IPS-18a (cell line): ENCODE data around the gene CAPN2.
A peak's percentile ranks its signal among the peaks of the same experiment; 100 is the strongest.
"Not testable (repeated sequence)": the region's sequence is repeated elsewhere in the genome, so short reads cannot be mapped to it uniquely, and the experiment has no call there.

ENCODE experiments used
- H3K27ac ChIP-seq: one replicate; pipeline ENCODE4 v1.5.1; 2013; ENCODE audit warnings: low read length
- H3K27me3 ChIP-seq: one replicate; pipeline ENCODE4 v1.6.1; 2013; ENCODE audit warnings: mild to moderate bottlenecking, low read length; ENCODE audit not compliant: control insufficient read depth, insufficient read depth
- H3K36me3 ChIP-seq: one replicate; pipeline ENCODE4 v1.6.1; 2013; ENCODE audit warnings: low read depth, low read length; ENCODE audit not compliant: control insufficient read depth
- H3K4me1 ChIP-seq: one replicate; pipeline ENCODE4 v1.6.1; 2013; ENCODE audit warnings: low read depth, low read length; ENCODE audit not compliant: control insufficient read depth
- H3K4me3 ChIP-seq: one replicate; pipeline ENCODE4 v1.5.1; 2013; ENCODE audit warnings: low read length
- H3K9ac ChIP-seq: one replicate; pipeline ENCODE4 v1.6.1; 2013; ENCODE audit warnings: mild to moderate bottlenecking, low read length, moderate library complexity
- H3K9me3 ChIP-seq: one replicate; pipeline ENCODE4 v1.6.1; 2013; ENCODE audit warnings: low read depth, low read length; ENCODE audit not compliant: control insufficient read depth

CAPN2 gene

GRCh38 chr1:223736638-223737037 lies 24.3 kb downstream of the CAPN2 start:
- H3K36me3 ChIP-seq = not testable (repeated sequence)
- peaks cover 10% of the 10 kb centered on the region for H3K27me3 ChIP-seq

GRCh38 chr1:223737342-223737741 lies 25.0 kb downstream of the CAPN2 start:
- H3K27me3 ChIP-seq = peaks cover 3% of the 10 kb centered on the region
- H3K4me3 ChIP-seq = no peak overlapping the region
- H3K9me3 ChIP-seq = no peaks in the 10 kb centered on the region
- no peak overlapping the region for H3K9ac ChIP-seq
- H3K4me1 ChIP-seq = peaks cover 12% of the 10 kb centered on the region
- H3K27ac ChIP-seq = no peak overlapping the region
- H3K36me3 ChIP-seq = no peaks in the 10 kb centered on the region

More at GRCh38 chr1:223736638-223737037, 24.3 kb downstream of the CAPN2 start:
- H3K4me1 ChIP-seq = peaks cover 12% of the 10 kb centered on the region
- not testable (repeated sequence) for H3K9me3 ChIP-seq, H3K4me3 ChIP-seq, H3K27ac ChIP-seq, H3K9ac ChIP-seq

GRCh38 chr1:223738465-223739365 lies 26.4 kb downstream of the CAPN2 start:
- Histone ChIP-seq H3K4me1 (peaks cover 3% of the 10 kb centered on the region), H3K27me3 (no peaks in the 10 kb centered on the region), H3K36me3 (no peaks in the 10 kb centered on the region), H3K9ac (no peak overlapping the region), H3K27ac (no peak overlapping the region), H3K9me3 (no peaks in the 10 kb centered on the region), H3K4me3 (no peak overlapping the region)

GRCh38 chr1:223739366-223740037 lies 27.2 kb downstream of the CAPN2 start:
- Histone ChIP-seq H3K4me1 (no peaks in the 10 kb centered on the region), H3K36me3 (no peaks in the 10 kb centered on the region), H3K27ac (no peak overlapping the region), H3K27me3 (no peaks in the 10 kb centered on the region), H3K9ac (no peak overlapping the region), H3K9me3 (no peaks in the 10 kb centered on the region), H3K4me3 (no peak overlapping the region)

DNA sequence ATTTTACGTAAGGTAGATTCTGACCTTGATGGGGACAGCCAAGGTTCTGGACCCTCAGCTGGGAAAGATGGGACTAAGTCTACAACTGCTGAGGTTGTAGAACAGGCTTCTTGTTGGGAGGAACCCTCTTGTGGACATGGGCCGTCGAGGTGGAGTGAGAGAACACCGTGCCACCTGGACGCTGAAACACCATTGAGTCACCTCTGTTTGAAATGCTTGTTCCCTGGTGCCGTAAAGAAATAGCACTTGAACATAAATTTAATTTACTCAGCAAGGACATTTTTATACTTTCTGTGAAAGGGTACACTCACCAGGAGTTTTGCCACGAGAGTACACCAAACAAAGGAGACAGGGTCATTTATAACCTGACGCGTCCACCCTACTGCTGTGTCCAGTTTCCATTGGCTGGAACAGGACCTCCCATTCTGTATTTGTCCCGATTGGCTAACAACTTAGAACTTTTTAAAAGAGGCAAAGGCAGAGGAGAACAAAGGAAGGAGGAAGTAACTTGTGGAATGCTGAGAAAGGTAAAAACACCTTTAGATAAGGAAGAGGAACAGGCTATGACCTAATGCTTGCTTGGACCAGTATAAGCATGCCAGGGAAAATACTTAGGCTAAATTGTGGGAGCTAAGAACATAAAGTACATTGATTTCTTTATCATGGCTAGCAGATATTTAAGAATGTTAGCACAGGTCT lies 27.8 kb downstream of the CAPN2 start:
- not testable (repeated sequence) for H3K36me3 ChIP-seq, H3K4me3 ChIP-seq, H3K27me3 ChIP-seq, H3K27ac ChIP-seq, H3K9ac ChIP-seq, H3K9me3 ChIP-seq, H3K4me1 ChIP-seq

GRCh38 chr1:223741861-223742260 lies 29.5 kb downstream of the CAPN2 start:
- peaks cover under 1% of the 10 kb centered on the region for H3K27me3 ChIP-seq
- H3K36me3 ChIP-seq = no peaks in the 10 kb centered on the region
- no peaks in the 10 kb centered on the region for H3K9me3 ChIP-seq
- no peak overlapping the region for H3K27ac ChIP-seq
- no peak overlapping the region for H3K9ac ChIP-seq
- H3K4me1 ChIP-seq = no peaks in the 10 kb centered on the region
- H3K4me3 ChIP-seq = no peak overlapping the region

GRCh38 chr1:223742856-223743517 lies 30.6 kb downstream of the CAPN2 start:
- Histone ChIP-seq H3K27me3 (peaks cover 12% of the 10 kb centered on the region), H3K27ac (no peak overlapping the region)

GRCh38 chr1:223745731-223746130 lies 33.4 kb downstream of the CAPN2 start:
- Histone ChIP-seq H3K4me1 (no peaks in the 10 kb centered on the region), H3K36me3 (no peaks in the 10 kb centered on the region), H3K27ac (no peak overlapping the region), H3K27me3 (peaks cover 22% of the 10 kb centered on the region), H3K4me3 (no peak overlapping the region), H3K9me3 (no peaks in the 10 kb centered on the region), H3K9ac (no peak overlapping the region)

More at GRCh38 chr1:223742856-223743517, 30.6 kb downstream of the CAPN2 start:
- no peak overlapping the region for H3K9ac ChIP-seq
- H3K4me3 ChIP-seq = no peak overlapping the region
- H3K4me1 ChIP-seq = no peaks in the 10 kb centered on the region
- H3K9me3 ChIP-seq = no peaks in the 10 kb centered on the region
- no peaks in the 10 kb centered on the region for H3K36me3 ChIP-seq

DNA sequence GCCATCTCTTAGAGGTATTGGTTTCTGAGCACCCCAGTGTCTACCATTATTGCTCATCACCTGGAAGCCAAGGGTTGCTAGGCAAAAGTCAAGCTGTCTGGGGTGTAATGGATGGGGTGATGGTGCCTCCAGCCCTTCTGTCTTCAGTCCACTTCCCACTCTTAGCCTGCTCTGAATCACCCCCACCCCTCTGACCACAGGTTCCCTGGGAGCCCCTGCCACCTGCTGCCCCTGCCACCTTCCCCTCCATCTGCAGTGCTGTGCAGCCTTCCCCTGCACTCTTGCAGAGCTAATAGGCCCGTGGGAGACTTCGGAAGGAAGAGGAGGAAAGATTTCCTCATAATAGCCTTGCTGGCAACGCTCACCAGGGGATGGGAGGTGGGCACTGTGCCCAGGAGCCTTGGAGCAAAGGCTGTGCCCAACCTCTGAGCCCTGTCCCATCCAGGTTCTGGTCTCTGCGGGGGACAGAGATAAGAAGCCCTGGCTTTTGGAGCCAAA lies 35.5 kb downstream of the CAPN2 start:
- Histone ChIP-seq H3K4me3 (no peak overlapping the region), H3K27me3 (peaks cover 22% of the 10 kb centered on the region), H3K9ac (no peak overlapping the region), H3K4me1 (peaks cover 7% of the 10 kb centered on the region), H3K27ac (no peak overlapping the region), H3K9me3 (no peaks in the 10 kb centered on the region), H3K36me3 (peaks cover 5% of the 10 kb centered on the region)

- peak overlapping the region; percentile 66 for H3K9ac ChIP-seq
Observed at GRCh38 chr1:223748405-223748772, 36.0 kb downstream of the CAPN2 start.

More at GRCh38 chr1:223748405-223748772, 36.0 kb downstream of the CAPN2 start:
- H3K9me3 ChIP-seq = no peaks in the 10 kb centered on the region
- H3K4me3 ChIP-seq = peak overlapping the region; percentile 79
- no peak overlapping the region for H3K27ac ChIP-seq
- peaks cover 5% of the 10 kb centered on the region for H3K36me3 ChIP-seq
- peaks cover 9% of the 10 kb centered on the region for H3K4me1 ChIP-seq
- H3K27me3 ChIP-seq = peaks cover 22% of the 10 kb centered on the region
